Peyer's patch (tissue), 4 donors: Measurements from ENCODE around the gene SFI1.

Experiments used
- CTCF ChIP-seq, 6 experiments: fragments of 450-650 bp in 4 of 6; fragments of 200-600 bp in 2 of 6; sonication (generic) in 1 of 6; IDR thresholded peaks; one replicate each; pipeline ENCODE4 v1.5.1; 2017 to 2019; ENCODE audit warnings: antibody characterized with exemption in 6 of 6, mild to moderate bottlenecking in 3 of 6, moderate library complexity in 1 of 6
- POLR2A ChIP-seq, 2 donors: fragments of 450-650 bp; IDR thresholded peaks; one replicate each; pipeline ENCODE4 v1.5.1; 2017; ENCODE audit warnings: antibody characterized with exemption in 2 of 2, mild to moderate bottlenecking in 2 of 2, moderate library complexity in 2 of 2

- no peak for TF ChIP-seq CTCF (IDR thresholded peaks at IDR 0.05)
- no peak for TF ChIP-seq POLR2A (IDR thresholded peaks at IDR 0.05)
These were observed 132.0 kb downstream of the SFI1 start for GRCh38 chr22:31628362-31628761.
